Vagina (tissue), 2 donors: Measurements from ENCODE around the gene UBTD1.

Experiments used
- POLR2A ChIP-seq, 2 donors: fragments of 450-650 bp; IDR thresholded peaks; one replicate each; pipeline ENCODE4 v1.6.1; 2017; ENCODE audit warnings: antibody characterized with exemption in 2 of 2, mild to moderate bottlenecking in 2 of 2, moderate library complexity in 2 of 2
- POLR2AphosphoS5 ChIP-seq, 2 donors: sonication (generic); formaldehyde crosslinking; IDR thresholded peaks; one replicate each; pipeline ENCODE4 v1.9.0; 2017; ENCODE audit warnings: antibody characterized with exemption in 2 of 2, mild to moderate bottlenecking in 2 of 2, low read depth in 1 of 2; ENCODE audit not compliant: insufficient read depth in 1 of 2
- TF ChIP-seq, protein P1 (sequence below), 3 experiments: fragments of 450-650 bp in 2 of 3; fragments of 200-600 bp in 1 of 3; sonication (generic) in 1 of 3; IDR thresholded peaks; one replicate each; pipeline ENCODE4 v1.5.1; 2017 to 2019; ENCODE audit warnings: antibody characterized with exemption in 3 of 3, mild to moderate bottlenecking in 2 of 3, moderate library complexity in 2 of 3

DNA sequence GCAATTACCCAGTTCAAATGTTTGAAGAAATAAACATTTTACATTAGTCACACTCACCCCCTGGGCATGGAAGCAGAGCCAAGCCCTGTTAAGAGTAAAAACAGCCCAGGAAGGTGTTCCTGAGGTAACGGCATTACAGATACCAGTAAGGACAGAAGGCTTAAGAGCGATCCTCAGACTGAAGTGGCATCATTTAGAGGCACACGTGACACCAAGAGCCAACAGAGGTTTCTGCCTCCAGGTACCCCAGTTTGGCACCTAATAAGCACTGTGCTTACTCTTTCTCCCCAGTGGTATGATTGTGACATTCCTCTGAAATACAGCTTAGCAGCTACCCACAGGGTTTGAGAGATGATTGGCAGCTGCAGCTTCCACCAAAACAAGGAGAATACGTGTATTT, 17.7 kb upstream of the UBTD1 start:
- TF ChIP-seq, protein P1, sequence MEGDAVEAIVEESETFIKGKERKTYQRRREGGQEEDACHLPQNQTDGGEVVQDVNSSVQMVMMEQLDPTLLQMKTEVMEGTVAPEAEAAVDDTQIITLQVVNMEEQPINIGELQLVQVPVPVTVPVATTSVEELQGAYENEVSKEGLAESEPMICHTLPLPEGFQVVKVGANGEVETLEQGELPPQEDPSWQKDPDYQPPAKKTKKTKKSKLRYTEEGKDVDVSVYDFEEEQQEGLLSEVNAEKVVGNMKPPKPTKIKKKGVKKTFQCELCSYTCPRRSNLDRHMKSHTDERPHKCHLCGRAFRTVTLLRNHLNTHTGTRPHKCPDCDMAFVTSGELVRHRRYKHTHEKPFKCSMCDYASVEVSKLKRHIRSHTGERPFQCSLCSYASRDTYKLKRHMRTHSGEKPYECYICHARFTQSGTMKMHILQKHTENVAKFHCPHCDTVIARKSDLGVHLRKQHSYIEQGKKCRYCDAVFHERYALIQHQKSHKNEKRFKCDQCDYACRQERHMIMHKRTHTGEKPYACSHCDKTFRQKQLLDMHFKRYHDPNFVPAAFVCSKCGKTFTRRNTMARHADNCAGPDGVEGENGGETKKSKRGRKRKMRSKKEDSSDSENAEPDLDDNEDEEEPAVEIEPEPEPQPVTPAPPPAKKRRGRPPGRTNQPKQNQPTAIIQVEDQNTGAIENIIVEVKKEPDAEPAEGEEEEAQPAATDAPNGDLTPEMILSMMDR (IDR thresholded peaks at IDR 0.05) = no peak
- TF ChIP-seq POLR2AphosphoS5 (IDR thresholded peaks at IDR 0.05; ENCODE audit: insufficient read depth in 1 of 2, low read depth in 1 of 2) (no peak), POLR2A (IDR thresholded peaks at IDR 0.05) (no peak)
